Activated T-cell treated with anti-CD3 and anti-CD28 coated beads for 48 hours (primary cell): Measurements from ENCODE around the gene RIMBP2.

Experiments used
- DNase-seq: peaks from one replicate; pipeline ENCODE4 v3.0.0-alpha.2; 2020; ENCODE audit warnings: low read depth

The RIMBP2 gene

DNA sequence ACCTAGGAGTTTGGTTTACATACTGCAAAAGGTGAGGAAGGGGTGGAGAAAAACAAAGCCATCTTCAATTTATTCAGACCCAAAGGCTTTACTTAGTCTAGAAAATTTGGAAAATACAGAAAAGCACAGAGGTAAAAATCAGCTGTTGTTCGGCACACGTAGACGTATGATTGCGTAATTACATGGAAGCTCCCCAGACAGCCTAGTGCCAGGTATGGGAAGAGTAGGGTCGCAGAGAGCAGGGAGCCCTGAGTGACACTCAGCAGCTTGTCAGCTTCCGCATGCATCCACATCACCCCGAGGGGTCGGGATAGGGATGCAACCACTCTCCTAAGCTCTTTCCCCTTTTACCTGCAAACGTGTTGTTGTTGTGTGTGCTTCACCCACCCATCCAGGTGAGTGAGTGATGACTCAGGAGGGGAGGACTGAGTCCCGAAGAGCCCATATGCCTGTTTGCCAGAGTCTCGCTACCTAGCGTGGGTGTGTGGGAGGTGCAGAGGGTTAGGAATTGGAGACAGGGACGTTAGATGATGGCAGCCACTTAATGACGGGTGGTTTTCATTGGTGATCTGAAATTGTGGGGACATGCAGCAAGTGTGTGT is 358.3 kb downstream of the RIMBP2 start:
- no peak for DNase-seq

DNA sequence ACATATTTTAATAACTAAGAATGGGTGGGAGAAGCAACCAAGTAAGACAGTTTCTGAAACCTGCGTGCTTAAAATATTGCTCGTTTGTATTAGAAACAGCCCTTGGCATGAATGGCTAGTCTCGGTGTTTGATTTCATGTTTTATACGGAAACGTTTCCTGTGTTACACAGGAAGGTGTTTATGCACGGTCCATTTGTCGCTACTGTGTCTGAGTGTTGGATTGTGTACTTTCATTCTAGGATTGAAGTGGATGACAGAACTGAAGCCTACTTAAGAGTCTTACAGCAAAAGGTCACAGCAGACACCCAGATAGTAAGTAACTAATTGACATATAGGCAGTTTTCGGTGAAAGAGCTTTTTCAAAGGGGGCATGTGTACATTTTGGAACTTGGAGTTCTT is 358.9 kb downstream of the RIMBP2 start:
- no peak for DNase-seq

DNA sequence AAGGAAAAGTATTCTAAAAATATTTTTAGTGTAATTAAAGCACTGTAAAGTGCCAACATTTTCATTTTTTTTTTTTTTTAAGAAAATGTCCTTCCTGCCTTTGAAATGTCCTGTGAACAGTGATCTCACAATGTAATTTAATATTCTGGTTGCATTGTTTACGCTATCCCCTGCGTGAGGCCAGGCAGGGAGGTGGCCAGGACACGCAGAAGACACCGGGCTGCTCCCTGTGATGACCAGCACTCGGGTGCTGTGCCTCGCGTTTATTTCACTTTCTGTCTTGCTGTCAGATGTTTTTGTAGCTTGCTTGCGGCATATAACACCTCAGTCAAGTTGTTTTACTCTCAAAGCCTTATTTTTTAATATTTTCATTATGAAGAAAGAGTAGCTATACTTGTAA is 359.9 kb downstream of the RIMBP2 start:
- DNase-seq, result no peak

GRCh38 chr12:130354407-130354806 is 361.7 kb downstream of the RIMBP2 start:
- DNase-seq, result no peak

DNA sequence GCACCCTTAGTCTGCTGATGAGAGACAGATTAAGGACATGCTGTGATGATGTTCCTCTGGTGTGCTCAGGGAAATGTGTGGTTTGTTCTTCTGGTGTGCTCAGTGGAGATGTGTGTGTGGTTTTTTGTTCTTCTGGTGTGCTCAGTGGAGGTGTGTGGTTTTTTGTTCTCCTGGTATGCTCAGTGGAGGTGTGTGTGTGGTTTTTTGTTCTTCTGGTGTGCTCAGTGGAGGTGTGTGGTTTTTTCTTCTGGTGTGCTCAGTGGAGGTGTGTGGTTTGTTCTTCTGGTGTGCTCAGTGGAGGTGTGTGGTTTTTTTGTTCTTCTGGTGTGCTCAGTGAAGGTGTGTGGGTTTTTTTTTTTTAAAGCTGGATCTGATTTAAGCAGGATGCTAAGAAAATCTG is 363.0 kb downstream of the RIMBP2 start:
- no peak for DNase-seq

DNA sequence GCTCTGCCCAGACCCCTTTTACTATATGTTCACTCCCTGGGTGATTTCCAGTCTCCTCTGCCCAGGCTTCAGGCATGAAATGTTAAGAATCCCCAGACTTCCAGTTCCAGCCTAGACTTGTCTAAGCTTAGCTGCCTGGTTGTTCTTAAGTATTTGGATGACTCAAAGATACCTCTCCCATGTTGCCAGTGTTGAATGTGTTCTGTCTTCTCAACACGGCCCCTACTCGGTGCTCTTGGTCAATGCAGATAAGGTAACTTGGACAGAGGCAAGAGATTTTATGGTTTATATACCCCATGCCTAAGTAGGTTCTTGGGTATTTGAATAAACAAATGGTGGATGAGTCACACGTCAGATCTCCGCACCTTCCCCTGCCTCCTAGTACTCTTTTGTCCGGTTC is 364.8 kb downstream of the RIMBP2 start:
- DNase-seq, result no peak

DNA sequence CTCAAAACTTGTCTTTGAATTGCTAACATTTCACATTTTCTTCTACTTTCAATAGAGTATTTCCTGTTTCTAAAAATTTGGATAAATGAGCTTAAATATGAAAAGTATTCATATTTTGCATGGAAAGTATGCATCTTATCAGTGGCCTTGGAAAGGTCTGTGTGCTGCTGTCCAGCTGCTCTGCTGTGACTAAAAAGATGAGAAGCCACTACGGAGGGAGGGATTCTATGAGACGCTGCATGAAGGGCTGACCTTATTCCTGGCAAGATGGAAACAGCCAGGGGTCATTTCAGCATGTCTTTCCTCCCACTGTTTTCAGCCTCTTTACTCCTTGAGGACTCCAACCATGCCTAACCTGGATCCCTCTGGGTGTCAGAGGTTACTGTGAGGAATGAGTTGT is 365.4 kb downstream of the RIMBP2 start:
- no peak for DNase-seq

GRCh38 chr12:130347588-130347987 is 368.5 kb downstream of the RIMBP2 start:
- no peak for DNase-seq
